NCI-H1694 treated with DMSO at 0.1 percent for 48 hours (cell line): ENCODE data around the gene APOBEC3H.

Source experiments
- DNase-seq: peaks from one replicate; lab custom pipeline; 2025; lab: John Stamatoyannopoulos, UW

APOBEC3H gene

GRCh38 chr22:39081016-39081415 is 16.0 kb upstream of the APOBEC3H start:
- DNase-seq, result no peak

- DNase-seq, result no peak
Observed at GRCh38 chr22:39081598-39081997, 15.4 kb upstream of the APOBEC3H start.

GRCh38 chr22:39083212-39084165 is 13.6 kb upstream of the APOBEC3H start:
- no peak for DNase-seq

GRCh38 chr22:39084666-39085065 is 12.4 kb upstream of the APOBEC3H start:
- DNase-seq, result no peak

- DNase-seq, result no peak
Observed at GRCh38 chr22:39087098-39087497, 9.9 kb upstream of the APOBEC3H start.

- no peak for DNase-seq
Observed at GRCh38 chr22:39087881-39088684, 9.0 kb upstream of the APOBEC3H start.

- no peak for DNase-seq
Observed at GRCh38 chr22:39088685-39089032, 8.4 kb upstream of the APOBEC3H start.

- no peak for DNase-seq
Observed at GRCh38 chr22:39089928-39090327, 7.1 kb upstream of the APOBEC3H start.

GRCh38 chr22:39090426-39091064 is 6.5 kb upstream of the APOBEC3H start:
- no peak for DNase-seq

- no peak for DNase-seq
Observed at GRCh38 chr22:39091126-39092081, 5.6 kb upstream of the APOBEC3H start.

- no peak for DNase-seq
Observed at GRCh38 chr22:39092111-39092862, 4.8 kb upstream of the APOBEC3H start.

GRCh38 chr22:39094717-39095389 is 2.2 kb upstream of the APOBEC3H start:
- no peak for DNase-seq

- DNase-seq, result no peak
Observed at GRCh38 chr22:39095971-39096370, 1.1 kb upstream of the APOBEC3H start.

GRCh38 chr22:39098026-39098425 is 982 bp downstream of the APOBEC3H start:
- no peak for DNase-seq

GRCh38 chr22:39098576-39098975 is 1.5 kb downstream of the APOBEC3H start:
- no peak for DNase-seq

- DNase-seq, result no peak
Observed at GRCh38 chr22:39101226-39101625, 4.2 kb downstream of the APOBEC3H start.

GRCh38 chr22:39103431-39103830 is 6.4 kb downstream of the APOBEC3H start:
- no peak for DNase-seq

- no peak for DNase-seq
Observed at GRCh38 chr22:39106326-39106725, 9.3 kb downstream of the APOBEC3H start.

- no peak for DNase-seq
Observed at GRCh38 chr22:39108487-39108886, 11.4 kb downstream of the APOBEC3H start.

GRCh38 chr22:39109361-39109760 is 12.3 kb downstream of the APOBEC3H start:
- DNase-seq, result no peak
